NCI-H748 treated with DMSO at 0.1 percent for 48 hours (cell line): ENCODE data around the gene COG2.
"Not testable (repeated sequence)": the region's sequence is repeated elsewhere in the genome, so short reads cannot be mapped to it uniquely, and the experiment has no call there.

Experiments
- DNase-seq: peaks from one replicate; lab custom pipeline; 2025; lab: John Stamatoyannopoulos, UW

Gene COG2

DNA sequence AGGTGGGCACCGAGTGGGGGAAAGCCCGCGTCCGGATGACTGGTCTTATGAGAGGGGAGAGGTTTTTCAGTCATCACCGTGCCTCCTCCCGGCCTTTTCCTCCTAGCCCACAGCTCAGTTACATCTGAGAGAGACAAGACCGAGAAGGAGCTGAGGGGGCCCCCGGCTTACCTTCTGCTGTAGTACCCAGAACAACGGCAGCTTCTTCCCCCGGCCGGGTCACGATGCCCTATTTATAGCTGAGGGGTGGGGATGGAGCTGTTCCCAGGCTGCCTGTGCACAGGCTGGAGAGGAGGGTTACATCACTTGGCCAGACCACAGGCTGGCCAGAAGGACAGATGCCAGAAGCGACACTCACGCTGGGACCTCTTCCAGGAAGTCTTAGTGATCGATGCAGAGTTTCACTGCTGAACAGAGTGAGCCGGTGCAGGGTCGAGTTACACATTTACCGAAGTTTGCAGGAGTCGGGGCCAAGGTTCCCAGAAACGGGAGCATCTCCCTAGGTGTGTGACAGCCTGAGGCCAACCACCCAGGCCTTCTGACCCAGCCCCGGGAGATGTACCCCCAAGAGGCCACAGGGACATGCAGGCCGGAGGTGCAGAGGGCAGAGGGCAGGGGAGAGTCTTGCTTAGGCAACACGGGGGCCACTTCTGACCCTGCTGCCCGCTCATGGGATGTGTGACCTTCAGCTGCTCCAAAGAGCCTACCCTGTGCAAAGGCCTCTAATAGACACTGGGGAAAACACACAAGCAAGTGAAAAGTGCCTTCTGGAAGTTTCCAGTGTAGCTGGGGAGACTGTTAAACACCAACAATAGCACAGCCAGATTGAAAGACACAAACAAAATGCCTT is 71.9 kb downstream of the COG2 start, which contains the start of gene AGT:
TSS of gene AGT (minus strand) at position 208 of the 850 bp plus-strand sequence. CDS start 3,299 bp downstream, outside the sequence.
- no peak for DNase-seq

DNA sequence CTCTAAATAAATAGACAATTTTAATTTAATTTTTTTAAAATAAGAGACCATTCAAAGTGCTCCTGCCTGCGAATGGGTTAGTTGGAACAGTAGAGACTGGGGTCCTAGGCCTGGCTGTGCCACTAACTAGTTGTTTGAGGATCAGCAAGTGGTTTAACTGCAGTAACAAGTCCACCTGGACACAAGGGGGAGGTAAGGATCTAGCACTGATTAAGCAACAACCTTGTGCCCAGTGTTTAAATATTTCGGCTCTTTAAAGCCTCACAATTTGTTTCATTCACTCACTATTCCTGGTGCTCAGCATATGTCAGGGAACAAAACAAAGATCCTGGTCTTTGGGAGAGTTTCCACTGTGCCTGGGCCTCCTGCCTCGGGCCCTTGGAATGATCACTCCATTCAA is 73.2 kb downstream of the COG2 start:
- DNase-seq = no peak

DNA sequence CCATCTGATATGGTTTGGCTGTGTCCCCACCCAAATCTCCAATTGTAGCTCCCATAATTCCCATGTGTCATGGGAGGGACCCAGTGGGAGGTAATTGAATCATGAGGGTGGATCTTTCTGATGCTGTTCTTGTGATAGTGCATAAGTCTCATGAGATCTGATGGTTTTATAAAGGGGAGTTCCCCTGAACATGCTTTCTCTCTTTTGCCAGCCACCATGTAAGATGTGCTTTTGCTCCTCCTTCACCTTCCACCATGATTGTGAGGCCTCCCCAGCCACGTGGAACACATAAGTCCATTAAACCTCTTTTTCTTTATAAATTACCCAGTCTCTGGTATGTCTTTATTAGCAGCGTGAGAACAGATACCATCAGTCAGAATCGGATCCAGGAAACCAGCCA is 74.2 kb downstream of the COG2 start:
- DNase-seq = not testable (repeated sequence)

DNA sequence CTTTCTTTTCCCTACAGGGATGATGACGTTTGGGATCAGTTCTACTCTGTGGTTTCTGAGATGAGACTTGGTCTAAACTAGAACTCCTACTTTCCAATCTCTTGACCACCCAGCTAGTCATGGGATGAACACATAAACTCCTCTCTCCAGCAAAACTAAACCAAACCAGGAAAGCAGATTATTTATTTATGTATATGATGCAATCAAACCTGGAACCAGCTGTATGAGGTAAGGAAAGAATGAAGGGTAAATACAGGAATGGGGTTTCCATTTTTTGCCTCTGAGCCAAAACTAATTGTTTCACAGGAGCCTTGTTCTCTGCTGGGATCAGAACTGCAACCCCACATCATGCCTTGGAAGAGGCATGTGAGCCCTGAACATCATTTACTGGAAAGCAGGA is 75.0 kb downstream of the COG2 start:
- DNase-seq = no peak

DNA sequence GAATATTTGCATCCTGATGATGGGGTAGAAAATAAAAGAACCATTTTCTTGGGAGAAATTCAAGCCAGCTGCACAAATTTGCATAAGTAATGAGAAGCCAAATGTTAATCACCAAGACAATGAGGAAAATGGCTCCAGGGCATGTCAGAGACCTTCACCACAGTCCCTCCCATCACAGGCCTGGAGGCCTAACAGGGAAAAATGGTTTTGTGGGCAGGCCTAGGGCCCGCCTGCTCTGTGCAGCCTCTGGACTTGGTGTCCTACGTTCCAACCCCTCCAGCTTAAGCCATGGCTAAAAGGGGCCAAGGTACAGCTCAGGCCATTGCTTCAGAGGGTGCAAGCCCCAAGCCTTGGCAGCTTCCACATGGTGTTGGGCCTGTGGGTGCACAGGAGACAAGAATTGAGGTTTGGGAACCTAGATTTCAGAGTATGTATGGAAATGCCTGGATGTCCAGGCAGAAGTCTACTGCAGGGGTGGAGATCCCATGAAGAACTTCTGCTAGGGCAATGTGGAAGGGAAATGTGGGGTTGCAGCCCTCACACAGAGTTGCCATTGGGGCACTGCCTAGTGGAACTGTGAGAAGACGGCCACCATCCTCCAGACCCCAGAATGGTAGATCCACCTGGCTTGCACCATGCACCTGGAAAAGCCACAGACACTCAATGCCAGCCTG is 79.7 kb downstream of the COG2 start:
- DNase-seq = not testable (repeated sequence)

DNA sequence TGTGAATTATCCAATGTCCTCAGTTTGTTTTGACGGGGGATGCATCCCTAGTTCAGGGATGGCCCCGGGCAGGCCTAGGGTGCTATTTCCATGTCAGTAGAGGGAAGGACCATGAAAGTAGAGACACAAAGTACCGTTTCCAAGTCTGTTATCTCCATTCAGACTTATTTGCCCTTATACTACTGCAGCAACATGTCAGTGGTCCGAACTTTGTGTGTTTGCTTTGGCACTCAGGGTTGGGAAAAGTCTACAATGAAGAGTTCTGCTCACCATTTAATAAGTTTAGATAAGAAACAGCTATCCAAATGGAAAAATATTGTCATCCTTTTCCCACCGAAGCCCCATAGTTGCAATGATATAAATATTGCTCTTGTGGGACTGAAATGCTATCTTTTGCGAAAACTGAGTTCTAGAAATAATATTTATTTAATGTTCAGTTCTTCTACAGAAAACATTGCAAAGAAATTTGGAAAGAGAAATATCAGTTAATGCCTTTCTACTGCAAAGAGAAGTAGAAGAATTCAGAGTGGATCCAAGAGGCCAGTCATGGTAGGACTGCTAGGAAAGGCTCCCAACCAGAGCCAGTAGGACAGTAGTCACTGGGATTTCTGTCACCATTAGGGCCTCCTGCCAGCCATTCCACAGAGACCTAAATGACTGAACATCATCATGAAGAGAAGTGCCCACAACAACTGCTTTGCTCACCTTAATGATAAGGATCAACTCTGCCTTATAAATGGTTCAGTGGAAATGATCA is 83.2 kb downstream of the COG2 start:
- DNase-seq = no peak

DNA sequence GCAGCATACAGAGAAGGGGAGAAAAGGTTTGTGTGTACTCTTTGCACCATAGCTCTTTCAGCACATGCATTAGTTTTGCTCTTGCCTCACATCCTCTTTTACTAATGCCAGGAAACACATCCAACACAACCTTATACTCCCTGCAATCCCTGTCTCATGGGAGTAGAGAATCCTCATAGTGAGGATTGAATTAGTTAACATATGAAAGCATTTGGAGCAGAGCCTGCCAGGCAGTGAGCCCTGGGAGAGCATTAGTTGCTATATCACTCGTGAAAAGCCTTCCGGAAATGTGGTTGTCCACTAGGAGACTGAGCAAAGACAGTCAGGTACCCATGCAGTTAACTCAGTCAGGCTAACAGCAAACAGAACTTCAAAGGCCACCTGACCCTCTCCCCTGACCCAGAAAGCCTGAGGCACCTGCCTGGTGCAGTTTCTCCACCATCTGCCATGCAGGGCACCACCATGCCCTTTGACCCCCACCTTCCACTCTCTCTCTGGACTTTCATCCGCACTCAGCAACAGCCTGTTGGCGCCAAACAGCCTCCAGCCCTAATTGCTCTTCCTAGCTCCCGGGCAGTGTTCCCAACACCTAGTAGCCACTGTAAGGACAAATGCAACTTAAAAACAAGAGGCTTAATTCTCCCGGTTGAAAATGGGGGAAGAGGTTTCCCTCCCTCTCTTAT is 86.6 kb downstream of the COG2 start:
- DNase-seq = no peak

DNA sequence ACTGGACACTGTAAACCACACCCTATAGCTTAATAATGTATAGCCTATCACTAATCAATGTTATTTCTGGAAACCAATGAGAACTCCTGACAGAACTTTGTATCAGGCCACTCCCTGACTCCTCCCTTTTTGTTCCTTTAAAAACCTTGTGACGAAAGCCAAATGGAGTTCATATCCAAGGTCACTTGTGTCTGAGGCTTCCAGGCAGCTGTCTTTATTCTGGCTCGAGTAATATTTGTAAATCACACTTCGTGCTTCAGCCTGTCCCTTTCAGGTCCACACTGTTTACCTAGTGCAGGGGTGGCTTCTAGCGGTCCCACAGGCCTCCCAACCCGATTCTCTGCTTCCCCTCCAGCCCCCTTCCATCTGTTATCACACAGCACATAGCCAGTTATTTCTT is 88.7 kb downstream of the COG2 start:
- no peak for DNase-seq

DNA sequence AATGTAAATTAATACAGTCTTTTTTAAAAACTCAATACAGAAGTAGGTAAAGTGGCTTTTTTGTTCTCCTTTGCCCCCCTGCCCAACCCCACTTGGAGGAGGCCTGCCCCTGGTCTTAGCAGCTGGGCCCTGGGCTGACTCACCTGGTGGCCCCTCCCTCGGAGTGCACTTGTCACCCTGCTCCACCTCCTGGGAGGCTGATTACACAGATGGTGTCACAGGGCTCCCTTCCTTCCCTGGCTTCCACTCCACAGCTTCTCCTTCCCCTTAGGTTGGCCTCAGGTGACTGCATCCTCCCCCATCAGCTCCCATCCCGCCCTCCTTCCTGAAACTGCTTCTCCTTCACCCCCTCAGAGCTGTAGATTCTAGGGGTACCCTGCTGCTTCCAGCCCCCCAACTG is 93.2 kb downstream of the COG2 start:
- DNase-seq = no peak

DNA sequence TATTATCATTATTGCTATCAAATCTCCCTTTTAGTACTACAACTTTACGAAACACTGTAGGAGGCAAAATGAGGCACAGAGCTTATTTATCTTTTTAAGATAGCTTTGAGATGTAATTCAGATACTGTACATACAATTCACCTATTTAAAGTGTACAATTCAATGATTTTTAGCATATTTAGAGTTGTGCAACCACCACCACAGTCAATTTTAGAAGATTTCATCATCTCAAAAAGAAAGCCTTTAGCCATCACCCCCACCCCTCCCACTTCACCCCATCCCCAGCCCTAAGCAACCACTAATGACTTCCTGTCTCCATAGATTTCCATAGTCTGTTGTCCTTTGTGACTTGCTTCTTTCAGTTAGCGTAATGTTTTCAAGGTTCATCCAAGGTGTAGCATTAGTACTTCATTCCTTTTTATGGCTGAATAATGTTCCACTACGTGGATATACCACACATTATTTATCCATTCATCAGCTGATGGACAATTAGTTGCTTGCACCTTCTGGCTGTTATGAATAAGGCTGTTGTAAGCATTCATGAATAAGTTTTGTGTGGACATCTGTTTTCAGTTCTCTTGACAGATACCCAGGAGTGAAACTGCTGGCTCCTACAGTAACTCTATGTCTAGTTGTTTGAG is 95.5 kb downstream of the COG2 start:
- no peak for DNase-seq

DNA sequence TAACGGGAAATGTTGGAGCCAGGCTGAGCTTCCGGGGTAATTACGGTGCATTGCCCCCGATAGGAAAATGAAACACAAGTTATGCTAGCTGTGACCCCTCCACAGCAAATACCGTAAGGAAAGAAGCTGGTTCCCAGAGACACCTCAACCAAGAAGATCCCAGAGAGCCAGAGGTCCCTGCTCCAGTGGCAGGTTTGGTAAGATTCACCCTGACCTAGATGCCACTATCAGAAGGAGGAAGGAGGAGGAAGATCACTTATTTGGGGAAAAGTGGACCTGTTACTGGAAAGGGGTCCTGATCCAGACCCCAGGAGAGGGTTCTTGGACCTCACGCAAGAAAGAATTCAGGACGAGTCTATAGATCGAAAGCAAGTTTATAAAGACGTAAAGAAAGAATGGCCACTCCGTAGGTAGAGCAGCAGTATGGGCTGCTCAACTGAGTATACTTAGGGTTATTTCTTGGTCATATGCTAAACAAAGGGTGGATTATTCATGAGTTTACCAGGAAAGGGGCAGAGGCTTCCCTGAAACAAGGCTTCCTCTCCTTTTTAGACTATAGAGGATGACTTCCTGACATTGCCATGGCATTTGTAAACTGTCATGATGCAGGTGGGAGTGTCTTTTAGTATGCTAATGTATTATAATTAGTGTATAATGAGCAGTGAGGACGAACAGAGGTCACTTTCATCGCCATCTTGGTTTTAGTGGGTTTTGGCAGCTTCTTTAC is 97.4 kb downstream of the COG2 start:
- DNase-seq = no peak
